CD4-positive, alpha-beta T cell (primary cell): ENCODE results near the gene KRTAP10-10. TPM values are rescaled to one million over a fixed set of nuclear protein-coding genes. Genes with fewer than 3 reads are reported as not detected.

ENCODE experiments used
- ATAC-seq: fragments of 200-7000 bp; cut with Tn5 transposase; one replicate; pipeline ENCODE4 v1.10.0; 2022; ENCODE audit warnings: mild to moderate bottlenecking; ENCODE audit not compliant: poor library complexity
- CTCF ChIA-PET: fragments of 350-600 bp; sonication (Branson Sonifier 250); formaldehyde crosslinking; loops from one replicate; lab custom pipeline; 2021; ENCODE audit warnings: antibody characterized with exemption, inconsistent platforms; lab: Charles Lee
- POLR2A ChIA-PET: fragments of 350-600 bp; sonication (Branson Sonifier 250); formaldehyde crosslinking; loops from one replicate; lab custom pipeline; 2021; ENCODE audit warnings: antibody characterized with exemption, inconsistent platforms; lab: Charles Lee
- DNase-seq, 14 experiments: peaks; one replicate each; pipeline ENCODE4 v3.0.0-alpha.2; 2013 to 2020; ENCODE audit warnings: mixed read lengths in 2 of 14
- H3K27ac ChIP-seq, 2 donors: one replicate each; pipeline versions ENCODE4 v1.5.1 to v1.7.0; 2013; ENCODE audit warnings: low read length in 2 of 2, low read depth in 1 of 2, mild to moderate bottlenecking in 1 of 2
- H3K27me3 ChIP-seq, 2 experiments: 1 replicate in 1 of 2; 2 replicates in 1 of 2; pipeline versions ENCODE4 v1.6.1 to v1.7.0; 2013; ENCODE audit warnings: low read length in 2 of 2, control low read depth in 1 of 2, mild to moderate bottlenecking in 1 of 2, moderate library complexity in 1 of 2; ENCODE audit not compliant: insufficient read depth in 2 of 2, control insufficient read depth in 1 of 2
- H3K36me3 ChIP-seq: one replicate; pipeline ENCODE4 v1.6.1; 2013; ENCODE audit warnings: low read length, control low read depth; ENCODE audit not compliant: insufficient read depth
- H3K4me1 ChIP-seq: one replicate; pipeline ENCODE4 v1.6.1; 2013; ENCODE audit warnings: low read length, control low read depth; ENCODE audit not compliant: insufficient read depth
- H3K4me3 ChIP-seq: one replicate; pipeline ENCODE4 v1.5.1; 2013; ENCODE audit warnings: mild to moderate bottlenecking, low read length, moderate library complexity
- H3K9me3 ChIP-seq, 2 experiments: 1 replicate in 1 of 2; 2 replicates in 1 of 2; pipeline versions ENCODE4 v1.6.1 to v1.7.0; 2013; ENCODE audit warnings: low read length in 2 of 2, mild to moderate bottlenecking in 2 of 2, control low read depth in 1 of 2, moderate library complexity in 1 of 2; ENCODE audit not compliant: control insufficient read depth in 1 of 2, insufficient read depth in 1 of 2
- H3K27ac Mint-ChIP-seq: one replicate; pipeline ENCODE4 v1.8.0; 2020; ENCODE audit warnings: mixed read lengths
- H3K27me3 Mint-ChIP-seq: one replicate; pipeline ENCODE4 v1.8.0; 2021; ENCODE audit warnings: mixed read lengths
- H3K36me3 Mint-ChIP-seq: one replicate; pipeline ENCODE4 v1.8.0; 2021; ENCODE audit warnings: low read depth, mixed read lengths
- H3K4me1 Mint-ChIP-seq: one replicate; pipeline ENCODE4 v1.8.0; 2021; ENCODE audit warnings: low read depth, mixed read lengths
- H3K4me3 Mint-ChIP-seq: one replicate; pipeline ENCODE4 v1.8.0; 2020; ENCODE audit warnings: mild to moderate bottlenecking, mixed read lengths
- H3K9me3 Mint-ChIP-seq: one replicate; pipeline ENCODE4 v1.8.0; 2020; ENCODE audit warnings: mixed read lengths
- intact Hi-C, 2 experiments: fragments of 100-400 bp; cut with DNase I in 1 of 2; cut with micrococcal nuclease in 1 of 2; formaldehyde crosslinking; loops; one replicate each; pipeline versions ENCODE4 v1.15.1 to v1.9.0; 2023 to 2025; cut with DNase I, micrococcal nuclease
- total RNA-seq, 174 experiments: library from RNA in 2 of 174; stranded (reverse) in 2 of 174; gene quantifications; one replicate each; pipeline ENCODE4 v1.2.3 and lab custom pipeline; 2021 to 2026
- TF ChIP-seq, protein P1 (sequence below): fragments of 200-600 bp; IDR thresholded peaks from one replicate; pipeline ENCODE4 v1.8.0; 2022; ENCODE audit warnings: antibody characterized with exemption, mild to moderate bottlenecking

KRTAP10-10 gene
- total RNA-seq, 2 experiments from 2014 or later: not detected

DNA sequence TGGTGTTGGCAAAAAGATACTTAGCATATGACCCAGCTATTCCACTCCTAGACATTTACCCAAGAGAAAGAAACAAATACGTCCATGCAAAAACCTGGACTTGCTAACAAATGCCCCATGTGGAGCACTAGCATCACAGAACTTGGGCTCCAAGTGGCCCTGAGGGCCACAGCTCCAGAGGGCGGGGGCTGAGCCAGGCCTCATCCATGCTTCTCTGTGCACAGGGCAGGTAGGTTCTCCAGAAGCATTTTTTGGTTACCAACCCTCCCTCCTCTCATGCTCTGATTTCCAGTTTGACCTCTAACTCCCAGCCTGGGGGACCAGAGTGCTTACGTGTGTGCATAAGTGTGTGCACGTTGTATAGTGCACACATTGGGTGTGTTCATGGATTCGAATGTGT is 27.5 kb downstream of the KRTAP10-10 start:
- Histone ChIP-seq H3K27me3 (peaks cover 0 to under 1% of the 10 kb centered on the region in 2 experiments), H3K4me1 (peaks cover under 1% of the 10 kb centered on the region), H3K9me3 (peaks cover 0 to 4% of the 10 kb centered on the region in 2 experiments), H3K36me3 (no peaks in the 10 kb centered on the region), H3K27ac (no peak overlapping the region), H3K4me3 (no peak overlapping the region)
- no peaks in the 10 kb centered on the region for H3K36me3 Mint-ChIP-seq
- intact Hi-C loops: no loop called here
- TF ChIP-seq, protein P1, sequence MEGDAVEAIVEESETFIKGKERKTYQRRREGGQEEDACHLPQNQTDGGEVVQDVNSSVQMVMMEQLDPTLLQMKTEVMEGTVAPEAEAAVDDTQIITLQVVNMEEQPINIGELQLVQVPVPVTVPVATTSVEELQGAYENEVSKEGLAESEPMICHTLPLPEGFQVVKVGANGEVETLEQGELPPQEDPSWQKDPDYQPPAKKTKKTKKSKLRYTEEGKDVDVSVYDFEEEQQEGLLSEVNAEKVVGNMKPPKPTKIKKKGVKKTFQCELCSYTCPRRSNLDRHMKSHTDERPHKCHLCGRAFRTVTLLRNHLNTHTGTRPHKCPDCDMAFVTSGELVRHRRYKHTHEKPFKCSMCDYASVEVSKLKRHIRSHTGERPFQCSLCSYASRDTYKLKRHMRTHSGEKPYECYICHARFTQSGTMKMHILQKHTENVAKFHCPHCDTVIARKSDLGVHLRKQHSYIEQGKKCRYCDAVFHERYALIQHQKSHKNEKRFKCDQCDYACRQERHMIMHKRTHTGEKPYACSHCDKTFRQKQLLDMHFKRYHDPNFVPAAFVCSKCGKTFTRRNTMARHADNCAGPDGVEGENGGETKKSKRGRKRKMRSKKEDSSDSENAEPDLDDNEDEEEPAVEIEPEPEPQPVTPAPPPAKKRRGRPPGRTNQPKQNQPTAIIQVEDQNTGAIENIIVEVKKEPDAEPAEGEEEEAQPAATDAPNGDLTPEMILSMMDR: no peak
- CTCF ChIA-PET: no interaction called here
- no peak overlapping the region for H3K4me3 Mint-ChIP-seq
- POLR2A ChIA-PET: no interaction called here
- DNase-seq: no peak
- ATAC-seq: no peak
- peaks cover 7% of the 10 kb centered on the region for H3K4me1 Mint-ChIP-seq
- H3K9me3 Mint-ChIP-seq: peaks cover 13% of the 10 kb centered on the region
- H3K27me3 Mint-ChIP-seq: peaks cover 8% of the 10 kb centered on the region
- H3K27ac Mint-ChIP-seq: no peak overlapping the region

DNA sequence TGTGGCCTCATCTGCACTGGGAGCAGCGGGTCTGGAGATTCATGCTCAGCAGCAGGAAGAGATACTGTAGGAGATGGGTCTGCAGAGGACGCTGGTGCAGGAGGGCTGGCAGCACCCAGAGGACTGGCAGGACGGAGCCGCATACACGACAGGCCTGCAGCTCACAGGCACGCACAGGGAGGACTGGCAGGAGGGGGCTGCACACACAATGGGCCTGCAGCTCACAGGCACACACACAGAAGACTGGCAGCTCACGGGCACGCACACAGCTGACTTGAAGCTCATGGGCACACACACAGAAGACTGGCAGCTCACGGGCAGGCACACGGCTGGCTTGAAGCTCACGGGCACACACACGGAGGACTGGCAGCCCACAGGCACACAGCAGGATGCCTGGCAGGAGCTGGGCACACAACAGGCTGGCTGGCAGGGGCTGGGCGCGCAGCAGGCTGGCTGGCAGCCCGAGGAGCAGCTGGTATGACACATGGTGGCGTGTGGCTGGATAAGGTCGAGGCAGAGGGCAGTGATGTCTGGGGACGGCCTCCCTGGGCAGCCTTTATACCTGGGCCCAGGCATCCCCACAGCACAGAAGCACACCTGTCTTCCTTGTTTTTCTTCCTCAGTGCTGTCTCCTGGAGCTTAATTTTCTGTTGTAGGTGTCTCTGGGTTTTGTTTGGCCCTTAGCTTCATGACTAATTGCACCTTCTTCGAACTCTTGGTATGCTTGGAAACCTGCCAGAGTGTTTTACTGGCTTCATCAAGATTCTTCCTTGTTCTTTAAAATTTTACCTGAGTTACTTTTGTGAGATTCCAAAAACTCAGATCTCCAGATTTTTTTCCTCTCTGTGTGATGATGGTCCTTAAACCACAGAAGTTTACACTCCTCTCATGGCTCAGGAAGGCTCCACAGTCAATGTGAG is 29.5 kb downstream of the KRTAP10-10 start, which contains the start of gene KRTAP12-2:
Gene KRTAP12-2 (minus strand): TSS at position 527 of the 920 bp plus-strand sequence. CDS start 41 bp downstream, at position 486.
- ChIA-PET POLR2A (interaction anchor here (2.5 kb wide), 1 partner anchor 9 kb away, joined by 7 read pairs; the partner anchor contains the start of gene KRTAP12-3), CTCF (interaction anchor here (1.1 kb wide), 1 partner anchor 120 kb away, joined by 3 read pairs; no protein-coding TSS in a partner anchor)
- H3K36me3 Mint-ChIP-seq: no peaks in the 10 kb centered on the region
- Histone ChIP-seq H3K27me3 (peaks cover 0 to 2% of the 10 kb centered on the region in 2 experiments), H3K4me1 (no peaks in the 10 kb centered on the region), H3K27ac (no peak within 1 kb of the TSS), H3K36me3 (no peaks in the 10 kb centered on the region), H3K9me3 (peaks cover 8 to 17% of the 10 kb centered on the region in 2 experiments), H3K4me3 (no peak within 1 kb of the TSS)
- DNase-seq (no peak), ATAC-seq (no peak)
- H3K27me3 Mint-ChIP-seq: peaks cover 8% of the 10 kb centered on the region
- intact Hi-C loops: no loop called here
- H3K4me3 Mint-ChIP-seq: no peak within 1 kb of the TSS
- no peak within 1 kb of the TSS for H3K27ac Mint-ChIP-seq
- TF ChIP-seq, protein P1: no peak
- H3K9me3 Mint-ChIP-seq: peaks cover 8% of the 10 kb centered on the region
- no peaks in the 10 kb centered on the region for H3K4me1 Mint-ChIP-seq

DNA sequence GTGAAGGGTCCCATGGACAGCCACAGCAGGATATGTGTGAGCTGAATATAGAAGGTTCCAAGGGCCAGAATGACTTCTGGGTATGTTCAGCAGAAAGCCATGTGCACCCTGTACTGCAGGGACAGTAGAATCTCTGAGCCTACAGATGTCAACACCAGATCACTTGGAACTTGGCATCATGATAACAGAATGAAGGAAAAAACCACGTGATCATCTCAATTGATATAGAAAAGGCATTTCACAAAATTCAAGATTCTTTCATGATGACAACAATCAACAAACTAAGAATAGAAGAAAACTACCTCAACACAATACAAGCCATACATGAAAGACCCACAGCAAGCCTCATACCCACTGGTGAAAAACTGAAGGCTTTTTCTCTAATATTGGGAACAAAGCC is 30.5 kb downstream of the KRTAP10-10 start:
- ATAC-seq (no peak), DNase-seq (no peak)
- no peaks in the 10 kb centered on the region for H3K4me1 Mint-ChIP-seq
- intact Hi-C loops: no loop called here
- TF ChIP-seq, protein P1: no peak
- no peaks in the 10 kb centered on the region for H3K36me3 Mint-ChIP-seq
- peaks cover 8% of the 10 kb centered on the region for H3K27me3 Mint-ChIP-seq
- H3K4me3 Mint-ChIP-seq: no peak overlapping the region
- H3K27ac ChIP-seq: no peak overlapping the region
- ChIA-PET POLR2A (interaction anchor here (2.5 kb wide), 1 partner anchor 10 kb away, joined by 7 read pairs; the partner anchor contains the start of gene KRTAP12-3), CTCF (interaction anchor here (1.1 kb wide), 1 partner anchor 121 kb away, joined by 3 read pairs; no protein-coding TSS in a partner anchor)
- H3K9me3 ChIP-seq: peaks cover 17 to 25% of the 10 kb centered on the region in 2 experiments
- H3K9me3 Mint-ChIP-seq: peaks cover 4% of the 10 kb centered on the region
- H3K4me1 ChIP-seq: no peaks in the 10 kb centered on the region
- H3K27me3 ChIP-seq: peaks cover 0 to 2% of the 10 kb centered on the region in 2 experiments
- no peaks in the 10 kb centered on the region for H3K36me3 ChIP-seq
- no peak overlapping the region for H3K27ac Mint-ChIP-seq
- no peak overlapping the region for H3K4me3 ChIP-seq
